NOMO-1 treated with dmso at 0.1 percent for 144 hours (cell line): Measurements from ENCODE around the gene PDCD1.
"Not testable (repeated sequence)": the region's sequence is repeated elsewhere in the genome, so short reads cannot be mapped to it uniquely, and the experiment has no call there.

Experiments used
- DNase-seq: peaks from one replicate; lab custom pipeline; 2025; ENCODE audit not compliant: unreplicated experiment; lab: John Stamatoyannopoulos, UW

PDCD1 gene

DNA sequence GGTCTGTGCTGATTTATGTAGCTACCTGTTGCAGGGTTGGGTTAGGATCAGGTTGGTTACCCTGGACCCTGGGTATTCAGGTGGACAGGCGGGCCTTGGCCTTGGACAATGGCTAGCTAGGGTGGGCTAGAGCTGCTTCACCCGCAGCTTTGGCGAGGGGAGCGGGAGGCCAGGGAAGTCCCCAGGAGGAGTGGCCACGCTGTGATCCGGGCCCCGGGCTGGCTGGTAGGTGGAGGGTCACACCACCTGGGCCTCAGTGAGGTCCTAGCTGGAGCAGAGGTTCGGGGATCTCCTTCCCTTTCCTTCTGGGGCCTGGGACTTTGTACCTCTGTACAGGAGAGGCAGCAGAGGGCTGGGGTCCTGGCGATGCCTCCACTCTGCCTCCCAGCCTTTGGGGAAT lies 20.6 kb upstream of the PDCD1 start:
- DNase-seq: no peak

DNA sequence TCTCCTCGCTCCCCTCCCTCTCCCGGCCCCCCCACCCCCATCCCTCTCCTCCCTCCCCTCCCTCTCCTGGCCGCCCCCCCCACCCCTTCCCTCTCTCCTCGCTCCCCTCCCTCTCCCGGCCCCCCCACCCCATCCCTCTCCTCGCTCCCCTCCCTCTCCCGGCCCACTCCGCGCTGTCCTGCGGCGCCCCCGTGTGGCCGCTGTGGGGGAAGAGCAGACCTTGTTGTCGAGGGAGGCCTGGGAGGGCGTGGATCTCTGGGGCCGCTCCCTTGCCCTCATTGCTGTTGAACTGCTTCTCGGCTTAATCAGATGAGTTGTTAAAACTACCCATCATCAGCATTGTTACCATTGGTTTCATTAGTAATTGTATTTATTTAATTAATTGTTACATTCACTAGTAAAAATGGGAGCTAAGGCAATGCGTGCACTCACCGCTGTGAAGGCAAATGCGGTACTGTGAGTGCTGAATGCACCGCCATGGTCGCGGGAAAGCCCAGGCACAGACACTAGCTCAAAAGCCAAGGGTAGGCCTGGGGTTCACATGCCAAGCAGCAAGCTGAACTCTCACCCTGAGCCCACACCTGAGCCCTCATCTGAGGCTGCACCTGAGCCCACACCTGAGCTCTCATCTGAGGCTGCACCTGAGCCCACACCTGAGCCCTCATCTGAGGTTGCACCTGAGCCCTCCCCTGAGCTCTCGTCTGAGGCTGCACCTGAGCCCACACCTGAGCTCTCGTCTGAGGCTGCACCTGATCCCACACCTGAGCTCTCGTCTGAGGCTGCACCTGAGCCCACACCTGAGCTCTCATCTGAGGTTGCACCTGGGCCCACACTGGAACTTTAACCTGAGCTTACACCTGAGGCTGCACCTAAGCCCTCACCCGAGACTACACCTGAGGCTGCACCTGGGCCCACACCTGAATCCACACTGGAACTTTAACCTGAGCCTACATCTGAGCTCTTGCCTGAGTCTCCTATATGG lies 19.6 kb upstream of the PDCD1 start:
- peak; percentile 56 for DNase-seq

DNA sequence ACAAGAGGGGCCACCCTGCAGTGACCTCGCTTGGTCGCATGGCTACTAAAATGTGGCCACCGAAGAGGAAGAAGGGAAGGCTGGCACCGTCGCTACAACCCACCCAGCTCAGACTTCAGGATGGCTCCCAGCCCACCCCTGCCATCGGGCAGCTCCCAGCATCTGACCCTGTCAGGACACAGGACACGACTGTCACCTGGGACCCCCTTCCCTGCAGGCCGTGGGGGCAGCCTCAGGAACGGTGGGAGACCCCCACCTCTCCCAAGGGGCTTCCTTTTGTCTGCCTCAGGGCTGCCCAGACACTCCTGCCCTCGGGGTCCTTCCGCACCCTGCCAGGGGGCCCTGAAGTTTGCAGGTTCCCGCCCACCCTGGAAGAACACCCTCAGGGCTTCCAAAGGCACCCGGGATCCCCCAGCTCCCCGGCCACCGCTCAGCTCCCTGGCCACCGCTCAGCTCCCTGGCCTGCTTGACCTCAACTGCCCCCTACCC lies 18.5 kb upstream of the PDCD1 start:
- DNase-seq: no peak

DNA sequence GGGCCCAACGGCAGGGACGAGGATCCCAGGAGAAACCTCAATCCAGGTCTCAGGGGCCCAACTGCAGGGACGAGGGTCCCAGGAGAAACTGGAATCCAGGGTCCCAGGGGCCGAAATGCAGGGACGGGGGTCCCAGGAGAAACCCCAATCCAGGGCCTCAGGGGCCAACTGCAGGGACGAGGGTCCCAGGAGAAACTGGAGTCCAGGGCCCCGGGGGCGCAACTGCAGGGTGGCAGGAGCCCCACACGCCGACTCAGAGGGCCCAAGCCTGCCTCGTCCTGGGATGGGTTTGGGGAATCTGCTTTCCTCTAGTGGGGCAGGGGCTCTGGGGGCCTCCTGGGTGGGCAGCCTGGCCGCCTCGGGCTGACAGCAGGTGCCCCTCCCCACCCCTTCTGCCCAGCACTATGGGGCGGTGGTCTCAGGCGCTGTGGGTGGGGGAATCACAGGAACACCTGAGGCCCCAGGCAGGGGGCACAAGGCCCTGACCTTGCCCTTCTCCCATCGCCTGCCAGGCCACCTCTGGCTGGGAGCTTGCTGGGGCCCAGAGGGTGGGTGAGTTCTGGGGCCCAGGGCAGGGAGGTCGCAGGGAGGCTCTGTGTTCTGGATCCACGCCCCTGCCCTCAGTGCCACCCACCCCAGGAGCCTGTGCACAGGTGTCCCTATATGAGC lies 18.0 kb upstream of the PDCD1 start:
- DNase-seq: no peak

DNA sequence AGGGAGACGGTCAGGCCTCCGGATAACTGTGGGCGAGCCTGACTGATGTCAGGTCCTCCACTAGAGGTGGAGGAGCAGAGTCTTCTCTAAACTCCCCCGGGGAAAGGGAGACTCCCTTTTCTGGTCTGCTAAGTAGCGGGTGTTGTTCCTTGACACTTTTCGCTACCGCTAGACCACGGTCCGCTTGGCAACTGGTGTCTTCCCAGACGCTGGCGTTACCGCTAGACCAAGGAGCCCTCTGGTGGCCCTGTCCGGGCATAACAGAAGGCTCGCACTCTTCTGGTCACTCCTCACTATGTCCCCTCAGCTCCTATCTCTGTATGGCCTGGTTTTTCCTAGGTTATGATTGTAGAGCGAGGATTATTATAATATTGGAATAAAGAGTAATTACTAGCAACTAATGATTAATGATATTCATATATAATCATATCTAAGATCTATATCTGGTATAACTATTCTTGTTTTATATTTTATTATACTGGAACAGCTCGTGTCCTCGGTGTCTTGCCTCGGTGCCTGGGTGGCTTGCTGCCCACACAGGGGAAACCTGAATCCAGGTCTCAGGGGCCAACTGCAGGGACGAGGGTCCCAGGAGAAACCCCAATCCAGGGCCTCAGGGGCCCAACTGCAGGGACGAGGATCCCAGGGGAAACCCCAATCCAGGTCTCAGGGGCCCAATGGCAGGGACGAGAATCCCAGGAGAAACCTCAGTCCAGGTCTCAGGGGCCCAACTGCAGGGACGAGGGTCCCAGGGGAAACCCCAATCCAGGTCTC lies 17.2 kb upstream of the PDCD1 start:
- not testable (repeated sequence) for DNase-seq

DNA sequence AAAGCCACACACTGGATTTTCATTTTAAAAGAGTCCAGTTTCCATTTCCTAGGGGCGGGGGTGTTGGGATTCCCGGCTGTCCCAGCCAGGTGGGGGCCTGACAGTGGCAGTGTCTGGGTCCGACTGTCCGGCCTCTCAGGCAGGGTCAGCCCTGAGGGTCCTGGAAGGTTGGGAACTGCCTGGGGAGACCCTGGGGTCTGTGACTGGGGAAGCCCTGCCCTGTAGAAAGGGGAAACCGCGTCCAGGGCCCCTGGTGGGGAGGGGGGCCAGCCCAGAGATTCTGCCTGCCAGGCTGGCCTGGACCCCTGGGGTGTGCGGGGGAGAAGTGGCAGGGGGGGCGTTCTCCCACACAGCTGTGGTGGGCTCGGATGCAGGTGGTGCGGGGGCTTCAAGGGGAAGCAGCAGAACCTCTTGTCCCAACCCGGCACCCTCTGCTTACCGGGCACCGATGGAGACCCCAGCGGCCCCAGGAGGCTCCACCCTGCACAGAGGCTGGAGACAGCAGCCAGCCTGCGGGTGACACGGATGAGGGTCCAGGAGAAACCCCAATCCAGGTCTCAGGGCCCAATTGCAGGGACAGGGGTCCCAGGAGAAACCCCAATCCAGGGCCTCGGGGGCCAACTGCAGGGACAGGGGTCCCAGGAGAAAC lies 15.7 kb upstream of the PDCD1 start:
- DNase-seq: no peak

DNA sequence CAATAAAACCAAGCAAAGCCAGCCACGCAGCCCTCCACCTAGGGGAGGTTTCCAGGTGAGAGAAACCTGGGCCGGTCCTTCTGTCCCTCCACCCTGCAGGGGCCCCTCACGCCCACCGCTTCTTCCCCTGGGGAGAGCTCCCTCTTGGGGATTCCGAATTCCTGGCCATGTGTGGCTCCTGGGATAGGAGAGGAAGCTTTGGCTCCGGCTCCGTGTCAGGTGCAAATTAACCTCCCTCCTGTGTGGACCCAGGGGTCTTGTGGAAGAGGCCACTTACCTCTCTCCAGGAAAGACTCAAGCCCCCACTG lies 15.1 kb upstream of the PDCD1 start:
- no peak for DNase-seq

DNA sequence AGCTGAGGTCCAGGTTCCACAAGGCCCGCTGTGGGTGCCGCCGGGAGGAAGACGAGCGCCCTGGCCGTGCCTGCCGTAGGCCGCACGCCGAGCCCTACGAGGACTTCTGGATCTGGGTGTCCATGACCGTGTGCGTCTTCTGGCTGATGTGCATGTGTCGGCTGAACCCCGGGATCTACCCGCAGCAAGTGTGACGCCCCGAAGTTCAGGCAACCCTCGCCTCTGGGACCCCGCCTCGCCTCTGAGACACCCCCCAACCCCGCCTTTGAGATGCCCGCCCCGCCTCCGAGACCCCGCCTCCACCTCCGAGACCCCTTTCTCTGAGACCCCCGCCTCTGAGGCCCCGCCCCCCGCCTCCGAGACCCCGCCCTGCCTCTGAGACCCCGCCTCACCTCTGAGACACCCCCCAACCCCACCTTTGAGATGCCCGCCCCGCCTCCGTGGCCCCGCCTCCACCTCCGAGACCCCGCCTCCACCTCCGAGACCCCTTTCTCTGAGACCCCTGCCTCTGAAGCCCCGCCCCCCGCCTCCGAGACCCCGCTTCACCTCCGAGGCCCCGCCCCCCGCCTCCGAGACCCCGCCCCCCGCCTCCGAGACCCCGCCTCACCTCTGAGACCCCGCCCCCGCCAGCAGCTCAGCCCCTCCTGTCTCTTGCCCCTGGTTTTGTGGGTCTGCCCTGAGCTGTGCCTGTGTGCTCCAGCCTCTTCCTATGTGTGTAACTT lies 14.5 kb upstream of the PDCD1 start:
- no peak for DNase-seq

DNA sequence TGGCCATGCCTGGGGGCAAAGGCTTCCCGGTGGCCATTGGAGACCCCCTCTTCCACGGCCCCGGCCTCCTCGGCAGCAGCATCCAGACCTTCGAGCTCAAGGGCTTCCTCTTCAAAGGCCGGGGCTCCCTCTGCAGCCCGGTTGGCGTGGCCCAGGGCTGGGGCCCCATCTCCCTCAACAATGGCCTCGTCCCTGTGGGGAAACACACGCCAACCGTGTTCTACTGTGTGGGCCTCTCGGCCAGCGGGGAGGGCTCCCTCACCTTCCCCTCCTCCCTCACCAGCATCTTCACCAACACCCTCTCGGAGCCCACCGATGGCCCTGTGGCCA lies 13.6 kb upstream of the PDCD1 start:
- no peak for DNase-seq

DNA sequence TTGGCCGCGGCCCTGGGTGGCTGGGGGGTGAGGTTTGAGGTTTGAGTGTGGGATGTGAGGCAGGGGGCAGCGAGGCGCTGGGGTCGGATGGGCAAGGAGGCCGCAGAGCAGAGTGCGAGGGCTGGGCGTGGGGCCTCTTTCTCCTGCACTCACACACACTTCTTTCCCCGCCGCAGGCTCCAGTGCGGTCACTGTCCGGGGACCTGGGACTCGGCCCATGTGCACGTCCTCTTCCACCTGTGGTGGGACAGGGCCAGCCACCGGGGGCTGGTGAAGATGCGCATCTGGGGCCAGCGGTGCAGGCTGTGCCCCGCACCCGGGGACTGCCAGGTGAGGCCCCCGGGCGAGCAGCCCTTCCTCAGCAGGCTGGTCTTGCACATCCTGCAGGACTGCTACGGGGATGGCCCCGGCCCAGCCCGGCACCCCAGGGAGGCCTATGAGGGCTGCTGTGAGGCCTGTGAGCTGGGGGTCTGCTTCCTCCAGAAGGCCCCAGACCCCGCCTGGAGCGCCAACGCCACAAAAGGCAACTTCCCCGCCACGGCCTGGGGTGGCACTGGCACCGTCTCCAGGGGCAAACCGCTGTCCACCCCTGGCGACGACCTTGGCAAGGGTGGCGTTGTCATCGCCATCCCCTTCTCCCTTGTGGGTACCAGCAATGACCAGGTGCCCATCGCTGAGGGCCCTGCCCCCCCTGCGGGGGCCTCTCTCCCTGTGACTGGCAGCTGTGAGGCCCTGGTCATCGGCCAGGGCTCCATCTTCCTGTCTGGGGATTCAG lies 13.0 kb upstream of the PDCD1 start:
- DNase-seq: no peak

DNA sequence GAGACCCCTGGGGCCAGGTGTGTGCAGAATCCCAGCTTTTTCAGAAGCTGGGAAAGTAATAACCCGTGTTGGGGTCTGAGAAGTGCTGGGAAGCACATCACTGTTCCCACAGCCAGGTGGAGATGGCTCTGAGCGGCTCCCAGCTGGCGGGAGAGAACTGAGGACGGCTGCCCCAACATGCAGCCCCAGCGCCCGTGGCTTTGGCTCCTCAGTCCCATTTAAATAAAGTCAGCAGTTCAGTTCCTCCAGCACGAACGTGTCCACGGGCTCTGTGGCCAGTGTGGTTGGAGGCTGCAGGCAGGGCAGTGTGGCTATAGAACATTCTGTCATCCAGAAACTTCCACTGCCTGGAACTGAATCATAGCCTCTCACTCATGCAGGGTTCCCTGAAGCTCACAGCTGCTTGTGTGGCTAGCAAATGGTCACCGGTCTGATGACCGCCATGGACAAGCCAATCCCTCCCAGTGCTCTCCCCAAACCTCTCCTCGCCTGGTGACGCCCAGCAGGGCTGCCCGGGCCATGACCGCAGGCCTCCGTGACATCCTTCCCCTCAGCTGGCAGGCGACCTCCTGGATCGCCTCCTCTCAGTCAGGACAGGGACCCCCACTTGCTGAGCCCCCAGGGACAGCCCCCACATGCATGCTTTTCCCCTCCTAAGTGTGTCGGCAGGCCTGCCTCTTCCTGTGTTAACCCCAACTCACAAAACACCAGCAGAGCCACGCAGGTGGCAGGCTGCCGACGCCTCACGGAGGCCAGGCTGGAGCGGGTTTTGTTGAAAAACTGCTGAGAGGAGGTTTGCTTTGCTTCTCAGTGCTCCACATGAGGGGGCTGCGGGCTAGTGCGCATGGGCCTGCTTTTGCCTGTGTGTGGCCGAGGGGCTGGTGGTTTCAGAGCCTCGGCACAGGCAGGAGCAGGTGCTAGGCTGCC lies 12.2 kb upstream of the PDCD1 start:
- no peak for DNase-seq

DNA sequence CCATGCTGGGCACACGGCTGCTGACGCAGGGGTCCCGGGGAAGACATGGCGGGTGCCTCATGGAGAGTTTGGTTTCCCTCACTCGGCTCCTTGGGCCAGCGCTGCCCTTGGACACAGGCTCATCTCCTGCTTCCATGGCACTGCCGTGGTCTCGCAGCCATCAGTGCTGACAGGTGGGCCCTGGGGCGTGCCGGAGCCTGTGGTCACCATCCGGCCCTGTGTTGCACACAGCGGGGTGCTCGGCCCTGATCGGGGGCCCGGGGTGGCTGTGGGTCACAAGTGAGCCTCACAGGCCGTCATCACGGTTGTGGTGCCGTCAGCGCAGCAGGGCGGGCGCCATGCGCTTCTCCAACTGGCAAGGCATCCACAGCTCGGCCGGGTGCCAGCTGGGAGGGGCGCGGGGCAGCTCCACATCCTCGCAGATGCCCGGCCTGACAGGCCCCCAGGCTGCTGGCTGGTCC lies 11.4 kb upstream of the PDCD1 start:
- DNase-seq: no peak

DNA sequence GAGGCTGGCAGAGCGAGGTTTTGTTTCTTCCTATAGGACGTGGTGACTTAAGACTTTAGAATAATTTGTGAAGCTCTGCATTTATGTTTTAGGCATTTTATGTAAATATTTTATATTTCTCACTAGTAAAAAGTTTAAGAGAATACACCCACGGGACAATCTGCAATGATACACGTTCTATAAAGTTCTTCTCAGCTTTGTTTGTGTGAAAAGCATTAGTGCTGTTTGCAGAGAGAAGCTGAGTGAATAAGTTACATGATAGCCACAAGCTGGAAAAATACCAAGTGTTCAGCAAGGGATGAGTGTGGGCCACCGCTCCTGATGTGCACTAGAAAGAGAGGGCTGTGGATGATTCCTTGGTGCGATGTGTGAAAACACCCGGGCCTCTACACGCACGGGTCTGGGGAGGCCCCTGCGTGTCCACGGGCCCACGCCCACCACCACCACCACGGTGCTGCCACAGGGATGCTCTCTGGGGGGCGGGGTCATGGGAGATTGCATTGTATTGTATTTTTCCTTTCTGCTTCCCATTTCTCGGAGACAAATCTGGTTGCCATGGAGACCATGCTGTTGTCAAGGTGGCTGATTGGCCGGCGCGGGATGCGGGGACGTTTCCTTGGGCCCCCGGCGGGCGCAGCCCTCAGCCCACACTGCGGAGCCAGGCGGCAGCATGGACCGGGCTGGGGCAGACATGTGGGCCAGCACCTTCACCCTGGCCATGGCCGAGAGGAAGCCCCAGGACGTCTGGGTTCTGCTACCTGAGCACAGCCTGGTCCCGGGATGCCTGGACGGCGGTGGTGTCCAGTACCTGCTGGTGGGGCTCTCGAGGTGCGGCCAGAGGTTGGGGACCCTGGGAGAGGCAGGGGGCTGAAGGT lies 10.6 kb upstream of the PDCD1 start, which contains the start of gene RTP5:
Gene RTP5, plus strand, starts transcription at position 643 of the 875 bp plus-strand sequence. Its CDS starts 28 bp downstream, at position 671.
- DNase-seq: no peak

DNA sequence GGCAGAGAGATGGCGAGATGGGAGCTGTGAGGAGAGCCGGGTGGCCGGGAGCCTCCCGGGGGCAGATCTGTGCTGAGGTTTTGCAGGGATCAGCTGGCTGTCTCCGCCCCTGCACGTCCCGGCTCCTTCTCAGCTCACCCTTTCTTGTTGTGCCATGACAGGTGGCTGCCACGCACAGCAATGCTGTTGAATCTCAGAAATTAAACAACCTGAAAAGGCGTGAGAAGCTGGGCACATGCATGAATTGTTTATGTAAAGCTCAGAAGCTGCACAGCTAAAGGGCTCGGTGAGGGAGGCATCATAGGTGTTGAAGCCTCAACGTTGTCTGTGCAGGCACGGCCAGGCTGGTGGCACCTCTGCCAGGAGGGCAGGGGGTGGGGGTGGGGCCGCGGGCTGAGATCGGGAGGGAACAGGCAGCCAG lies 10.0 kb upstream of the PDCD1 start:
- no peak for DNase-seq

DNA sequence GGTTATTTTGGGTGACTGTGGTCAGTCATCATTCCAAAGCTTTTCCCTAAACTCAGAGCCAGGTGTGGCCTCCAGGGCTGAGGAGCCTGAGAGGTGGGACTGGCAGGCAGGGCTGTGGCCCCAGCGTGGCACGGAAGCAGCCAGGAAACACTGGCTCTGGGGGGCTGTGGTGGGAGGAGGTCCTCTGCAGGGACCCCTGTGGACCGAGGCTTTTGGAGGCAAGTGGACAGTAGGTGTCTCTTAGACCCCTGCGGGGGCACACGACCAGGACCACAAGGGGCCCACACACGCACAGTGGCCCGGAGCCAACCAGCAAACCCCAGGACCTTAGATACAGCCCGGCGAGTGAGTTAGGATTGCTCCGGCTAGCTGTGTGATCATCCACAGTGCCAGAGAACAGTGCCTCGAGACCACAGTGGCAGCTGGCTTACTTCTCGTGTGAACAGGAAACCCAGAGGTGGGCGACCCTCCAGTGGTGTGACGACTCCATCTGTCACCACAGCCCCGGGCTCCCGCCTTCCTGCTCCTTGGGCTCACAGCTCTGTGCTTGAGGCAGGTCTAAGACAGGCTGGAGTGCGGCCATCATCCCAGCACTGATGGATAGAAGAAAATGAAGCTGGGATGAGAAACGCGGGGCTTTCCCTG lies 9.2 kb upstream of the PDCD1 start:
- DNase-seq: no peak

DNA sequence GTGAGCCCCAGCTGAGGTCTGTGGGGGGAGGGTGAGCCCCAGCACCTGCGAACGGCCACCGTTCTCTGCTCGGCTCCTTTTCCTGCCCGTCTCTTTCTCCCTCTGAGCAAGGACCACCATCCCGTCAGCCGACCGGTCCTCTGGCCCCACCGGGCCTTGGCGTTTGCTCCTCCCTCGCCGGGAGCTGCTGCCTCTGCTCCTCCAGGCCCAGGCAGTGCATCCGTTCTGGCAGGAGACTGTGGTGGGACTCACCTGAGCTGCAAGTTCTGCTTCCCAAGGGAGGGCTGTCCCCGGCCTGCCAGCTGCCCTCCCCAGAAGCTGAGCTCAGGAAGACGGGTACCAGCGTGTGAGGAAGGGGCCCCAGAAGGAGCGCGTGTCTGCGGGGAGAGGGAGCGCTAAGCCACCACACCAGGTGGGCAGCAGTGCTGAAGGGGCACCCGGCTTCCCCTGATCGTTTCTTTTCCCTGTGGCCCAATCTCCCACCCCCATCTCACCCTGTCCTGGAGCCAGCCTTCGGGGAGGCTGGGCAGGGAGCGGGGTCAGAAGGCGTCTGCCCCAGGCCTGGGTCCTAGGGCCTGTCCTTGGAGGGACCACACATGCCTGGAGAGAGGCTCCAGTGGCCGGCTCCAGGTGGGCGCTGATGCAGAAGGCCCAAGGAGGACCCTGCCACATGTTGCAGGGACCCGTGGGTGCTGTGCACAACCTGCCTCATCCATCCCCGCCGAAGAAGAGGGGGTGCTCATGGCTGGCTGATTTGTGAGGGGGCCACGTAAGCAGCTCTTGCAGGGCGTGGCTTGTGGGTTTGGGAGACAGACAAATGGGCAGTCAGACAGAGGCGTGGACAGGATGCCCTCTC lies 8.3 kb upstream of the PDCD1 start:
- no peak for DNase-seq
